HCT116 (cell line): ENCODE results near the gene PDRG1.

Experiments used
- EZH2 ChIP-seq: fragments of 200-600 bp; sonication (generic); IDR thresholded peaks from 2 replicates; pipeline ENCODE4 v1.6.1; 2017; ENCODE audit warnings: antibody characterized with exemption, mixed run types
- POLR2A ChIP-seq: IDR thresholded peaks from 2 replicates; pipeline ENCODE4 v1.7.0; 2011; ENCODE audit warnings: borderline replicate concordance; ENCODE audit not compliant: insufficient read depth, insufficient read length; ENCODE audit errors: extremely low read depth
- RAD21 ChIP-seq: IDR thresholded peaks from 2 replicates; pipeline ENCODE4 v1.6.1; 2012; ENCODE audit warnings: low read depth, mild to moderate bottlenecking
- ZFX ChIP-seq: fragments of 450-650 bp; IDR thresholded peaks from 2 replicates; pipeline ENCODE4 v1.6.1; 2017
- TF ChIP-seq, protein P1 (sequence below), 3 experiments: fragments of 200-600 bp in 1 of 3; sonication (generic) in 1 of 3; IDR thresholded peaks in 2 of 3; conservative IDR thresholded peaks in 1 of 3; 2 replicates each; pipeline ENCODE4 v1.5.1; 2012 to 2017; ENCODE audit warnings: low read depth in 2 of 3, low read length in 2 of 3, antibody characterized with exemption in 1 of 3, borderline replicate concordance in 1 of 3, control low read depth in 1 of 3, mild to moderate bottlenecking in 1 of 3, mixed read lengths in 1 of 3, mixed run types in 1 of 3, moderate library complexity in 1 of 3; ENCODE audit not compliant: insufficient read depth in 1 of 3

DNA sequence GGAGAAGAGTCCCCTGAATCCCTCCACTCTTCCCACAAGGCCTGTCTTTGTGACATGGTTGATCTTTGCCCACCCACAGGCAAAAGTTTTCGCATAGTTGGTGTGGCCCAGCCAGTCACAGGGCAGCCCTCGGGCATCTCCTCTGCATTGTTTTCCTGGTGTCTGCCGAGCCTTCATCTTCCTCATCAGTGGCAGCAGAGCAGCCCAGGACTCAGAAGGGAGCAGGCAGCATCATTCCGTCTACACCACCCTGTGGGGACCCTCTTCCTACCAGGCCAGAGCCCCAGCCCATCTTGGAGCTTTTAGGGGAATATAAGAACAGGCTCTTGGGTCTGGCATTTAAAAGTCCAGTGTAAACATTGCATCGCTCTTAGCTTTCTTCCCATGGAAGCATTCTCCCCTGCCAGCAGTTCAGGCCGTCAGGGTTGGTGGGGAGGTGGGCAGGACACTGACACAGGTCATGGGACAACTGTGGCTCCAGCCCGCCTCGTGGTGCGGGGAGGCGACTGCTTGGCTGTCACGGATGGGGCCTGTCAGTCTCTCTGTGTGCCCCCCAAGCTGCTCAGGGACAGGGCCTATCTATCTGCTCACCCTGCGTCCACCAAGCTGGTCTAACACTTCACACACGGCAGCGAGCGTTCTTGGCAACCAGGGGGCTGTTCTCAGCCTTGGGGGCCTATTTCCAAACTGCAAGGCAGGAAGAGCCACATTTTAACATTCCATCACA, 38.3 kb downstream of the PDRG1 start:
- TF ChIP-seq POLR2A: no peak
- TF ChIP-seq, protein P1, sequence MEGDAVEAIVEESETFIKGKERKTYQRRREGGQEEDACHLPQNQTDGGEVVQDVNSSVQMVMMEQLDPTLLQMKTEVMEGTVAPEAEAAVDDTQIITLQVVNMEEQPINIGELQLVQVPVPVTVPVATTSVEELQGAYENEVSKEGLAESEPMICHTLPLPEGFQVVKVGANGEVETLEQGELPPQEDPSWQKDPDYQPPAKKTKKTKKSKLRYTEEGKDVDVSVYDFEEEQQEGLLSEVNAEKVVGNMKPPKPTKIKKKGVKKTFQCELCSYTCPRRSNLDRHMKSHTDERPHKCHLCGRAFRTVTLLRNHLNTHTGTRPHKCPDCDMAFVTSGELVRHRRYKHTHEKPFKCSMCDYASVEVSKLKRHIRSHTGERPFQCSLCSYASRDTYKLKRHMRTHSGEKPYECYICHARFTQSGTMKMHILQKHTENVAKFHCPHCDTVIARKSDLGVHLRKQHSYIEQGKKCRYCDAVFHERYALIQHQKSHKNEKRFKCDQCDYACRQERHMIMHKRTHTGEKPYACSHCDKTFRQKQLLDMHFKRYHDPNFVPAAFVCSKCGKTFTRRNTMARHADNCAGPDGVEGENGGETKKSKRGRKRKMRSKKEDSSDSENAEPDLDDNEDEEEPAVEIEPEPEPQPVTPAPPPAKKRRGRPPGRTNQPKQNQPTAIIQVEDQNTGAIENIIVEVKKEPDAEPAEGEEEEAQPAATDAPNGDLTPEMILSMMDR (IDR thresholded peaks at IDR 0.05 in 2 of 3, conservative IDR thresholded peaks at IDR 0.05 in 1 of 3; ENCODE audit: borderline replicate concordance in 1 of 3, insufficient read depth in 1 of 3, low read depth in 2 of 3, low read length in 2 of 3): no peak
- no peak for TF ChIP-seq RAD21
- TF ChIP-seq EZH2: no peak
- no peak for TF ChIP-seq ZFX
